Neural progenitor cell (in vitro differentiated cells): ENCODE measurements around the gene ZIC4.

Experiments
- CTCF ChIP-seq: fragments of 200-600 bp; sonication (generic); IDR thresholded peaks from 2 replicates; pipeline ENCODE4 v1.5.1; 2017; ENCODE audit warnings: antibody characterized with exemption, mild to moderate bottlenecking
- EZH2phosphoT487 ChIP-seq: fragments of 200-600 bp; sonication (generic); IDR thresholded peaks from 2 replicates; pipeline ENCODE4 v1.6.1; 2017; ENCODE audit warnings: antibody characterized with exemption

GRCh38 chr3:147428326-147428725 lies 22.0 kb upstream of the ZIC4 start:
- TF ChIP-seq CTCF (no peak), EZH2phosphoT487 (no peak)
